IPS DF 6.9 (cell line): ENCODE data around the gene CELA1.

ENCODE experiments used
- DNase-seq: peaks from one replicate; pipeline ENCODE4 v3.0.0-alpha.2; 2013; ENCODE audit warnings: low read depth, low spot score
- H3K27ac ChIP-seq: one replicate; pipeline ENCODE4 v1.5.1; 2013; ENCODE audit warnings: low read length, control low read depth
- H3K27me3 ChIP-seq: 2 replicates; pipeline ENCODE4 v1.6.1; 2013; ENCODE audit warnings: mild to moderate bottlenecking, low read length; ENCODE audit not compliant: control insufficient read depth, insufficient read depth
- H3K36me3 ChIP-seq: 2 replicates; pipeline ENCODE4 v1.6.1; 2013; ENCODE audit warnings: low read length; ENCODE audit not compliant: control insufficient read depth, insufficient read depth
- H3K4me1 ChIP-seq: 2 replicates; pipeline ENCODE4 v1.6.1; 2013; ENCODE audit warnings: low read length; ENCODE audit not compliant: control insufficient read depth, insufficient read depth
- H3K4me3 ChIP-seq: 2 replicates; pipeline ENCODE4 v1.5.1; 2013; ENCODE audit warnings: mild to moderate bottlenecking, low read length
- H3K9me3 ChIP-seq: 2 replicates; pipeline ENCODE4 v1.6.1; 2013; ENCODE audit warnings: low read length, inconsistent platforms; ENCODE audit not compliant: control insufficient read depth, insufficient read depth
- WGBS: extraction: QIAGEN DNeasy Blood & Tissue Kit; methylation state at CpG from one replicate; pipeline ENCODE4 v1.1.7; 2013; ENCODE audit warnings: mixed read lengths, missing lambda C conversion rate; ENCODE audit not compliant: insufficient read length, insufficient coverage; 5-methylcytosine and 5-hydroxymethylcytosine counted together

Gene CELA1

GRCh38 chr12:51374361-51374760 is 27.9 kb upstream of the CELA1 start:
- Histone ChIP-seq H3K36me3 (peaks cover 6% of the 10 kb centered on the region), H3K4me3 (no peak overlapping the region), H3K9me3 (no peaks in the 10 kb centered on the region), H3K4me1 (peaks cover 2% of the 10 kb centered on the region; the same call in 1 of the 2 replicates), H3K27ac (no peak overlapping the region), H3K27me3 (no peaks in the 10 kb centered on the region)
- no CpG with 5 or more reads among the region's 2 CpGs for WGBS
- DNase-seq = no peak

DNA sequence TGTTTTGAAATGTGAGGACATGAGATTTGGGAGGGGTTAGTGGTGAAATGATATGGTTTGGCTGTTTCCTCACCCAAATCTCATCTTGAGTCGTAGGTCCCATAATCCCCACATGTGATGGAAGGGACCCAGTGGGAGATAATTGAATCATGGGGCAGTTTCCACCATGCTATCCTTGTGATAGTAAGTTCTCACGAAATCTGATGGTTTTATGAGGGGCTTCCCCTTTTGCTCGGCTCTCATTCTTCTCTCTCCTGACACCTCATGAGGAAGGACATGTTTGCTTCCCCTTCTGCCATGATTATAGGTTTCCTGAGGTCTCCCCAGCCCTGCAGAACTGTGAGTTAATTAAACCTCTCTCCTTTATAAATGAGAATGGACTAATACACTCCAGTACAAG is 26.7 kb upstream of the CELA1 start:
- H3K4me1 ChIP-seq = peaks cover 2% of the 10 kb centered on the region; the same call in 1 of the 2 replicates
- no peaks in the 10 kb centered on the region for H3K9me3 ChIP-seq
- H3K36me3 ChIP-seq = peaks cover 6% of the 10 kb centered on the region
- H3K4me3 ChIP-seq = no peak overlapping the region
- DNase-seq = no peak
- H3K27me3 ChIP-seq = no peaks in the 10 kb centered on the region
- no CpG with 5 or more reads among the region's 3 CpGs for whole genome bisulfite sequencing
- no peak overlapping the region for H3K27ac ChIP-seq

DNA sequence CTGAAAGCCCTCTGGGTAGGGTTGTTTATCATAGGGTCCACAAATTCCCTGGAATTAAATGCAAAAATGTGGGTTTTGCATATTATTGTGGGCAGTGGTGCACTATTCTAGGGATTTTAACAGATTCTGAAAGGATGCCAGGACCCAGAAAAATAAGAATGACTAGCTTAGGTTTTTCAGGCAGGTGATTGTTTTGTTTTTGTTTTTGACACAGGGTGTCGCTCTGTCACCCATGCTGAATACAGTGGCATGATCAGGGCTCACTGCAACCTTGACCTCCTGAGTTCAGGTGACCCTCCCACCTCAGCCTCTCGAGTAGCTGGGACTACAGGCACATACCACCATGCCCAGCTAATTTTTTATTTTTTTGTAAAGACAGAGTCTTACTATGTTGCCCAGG is 25.5 kb upstream of the CELA1 start:
- H3K4me3 ChIP-seq = no peak overlapping the region
- no peaks in the 10 kb centered on the region for H3K9me3 ChIP-seq
- H3K27ac ChIP-seq = no peak overlapping the region
- peaks cover 1% of the 10 kb centered on the region for H3K36me3 ChIP-seq
- no CpG with 5 or more reads among the region's 2 CpGs for WGBS
- DNase-seq = no peak
- no peaks in the 10 kb centered on the region for H3K27me3 ChIP-seq
- H3K4me1 ChIP-seq = peaks cover 2% of the 10 kb centered on the region; the same call in 1 of the 2 replicates

DNA sequence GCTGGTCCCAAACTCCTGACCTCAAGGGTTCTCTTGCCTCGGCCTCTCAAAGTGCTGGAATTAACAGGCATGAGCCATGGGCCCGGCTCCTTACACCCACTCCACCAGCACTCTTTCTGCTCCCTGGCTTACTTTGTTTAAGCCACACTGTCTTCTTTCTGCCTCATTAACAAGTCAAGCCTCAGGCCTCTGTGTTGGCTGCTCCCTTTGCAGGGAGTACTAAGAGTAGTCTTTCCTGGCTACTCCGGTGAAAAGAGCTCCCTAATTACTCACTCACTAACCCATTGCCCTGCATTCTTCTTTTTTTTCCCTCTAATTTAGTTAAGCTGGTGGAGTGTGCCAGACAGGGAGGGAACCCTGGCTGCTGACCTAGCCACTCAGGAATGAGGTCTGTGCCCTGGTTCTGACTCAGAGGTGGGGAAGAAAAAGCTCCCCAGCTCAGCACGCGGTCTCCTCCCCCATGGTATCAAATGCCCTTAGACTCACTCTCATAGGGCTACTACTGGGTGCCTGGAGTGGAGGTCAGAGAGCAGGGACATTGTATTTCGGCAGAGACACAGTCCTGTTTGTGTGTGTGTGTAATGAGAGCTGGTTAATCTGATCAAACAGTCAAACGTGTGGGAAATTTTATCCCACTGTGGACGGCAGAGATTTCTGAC is 24.9 kb upstream of the CELA1 start:
- Histone ChIP-seq H3K9me3 (no peaks in the 10 kb centered on the region), H3K27ac (no peak overlapping the region), H3K4me1 (peaks cover 2% of the 10 kb centered on the region; the same call in 1 of the 2 replicates), H3K36me3 (no peaks in the 10 kb centered on the region; the same call in 1 of the 2 replicates), H3K4me3 (no peak overlapping the region), H3K27me3 (no peaks in the 10 kb centered on the region)
- no CpG with 5 or more reads among the region's 8 CpGs for WGBS
- DNase-seq = no peak

DNA sequence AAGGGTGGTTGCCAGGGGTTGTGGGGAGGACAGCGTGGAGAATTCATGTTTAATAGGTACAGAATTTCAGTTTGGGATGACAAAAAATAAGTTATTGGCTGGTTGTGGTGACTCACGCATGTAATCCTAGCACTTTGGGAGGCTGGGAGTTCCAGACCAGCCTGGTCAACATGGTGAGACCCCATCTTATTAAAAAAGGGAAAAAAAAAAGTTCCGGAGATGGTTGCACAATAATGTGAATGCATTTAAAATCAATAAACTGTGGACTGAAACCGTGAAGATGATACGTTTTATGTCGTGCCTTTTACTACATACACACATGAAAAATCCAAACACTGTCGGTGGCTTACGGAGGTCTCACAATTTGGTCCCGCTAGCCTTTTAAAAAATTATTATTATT is 24.2 kb upstream of the CELA1 start:
- H3K27ac ChIP-seq = no peak overlapping the region
- H3K27me3 ChIP-seq = no peaks in the 10 kb centered on the region
- H3K4me3 ChIP-seq = no peak overlapping the region
- peaks cover 2% of the 10 kb centered on the region; the same call in 1 of the 2 replicates for H3K4me1 ChIP-seq
- no peaks in the 10 kb centered on the region; the same call in 1 of the 2 replicates for H3K36me3 ChIP-seq
- H3K9me3 ChIP-seq = no peaks in the 10 kb centered on the region
- no peak for DNase-seq
- no CpG with 5 or more reads among the region's 9 CpGs for WGBS

- no peak for DNase-seq
- H3K36me3 ChIP-seq = no peaks in the 10 kb centered on the region; the same call in 1 of the 2 replicates
- no peak overlapping the region for H3K4me3 ChIP-seq
- no peak overlapping the region for H3K27ac ChIP-seq
- H3K9me3 ChIP-seq = no peaks in the 10 kb centered on the region
- WGBS = no CpG with 5 or more reads among the region's 4 CpGs
- no peaks in the 10 kb centered on the region for H3K27me3 ChIP-seq
- H3K4me1 ChIP-seq = peaks cover 2% of the 10 kb centered on the region; the same call in 1 of the 2 replicates
Measured at GRCh38 chr12:51369581-51369980, 23.1 kb upstream of the CELA1 start.

DNA sequence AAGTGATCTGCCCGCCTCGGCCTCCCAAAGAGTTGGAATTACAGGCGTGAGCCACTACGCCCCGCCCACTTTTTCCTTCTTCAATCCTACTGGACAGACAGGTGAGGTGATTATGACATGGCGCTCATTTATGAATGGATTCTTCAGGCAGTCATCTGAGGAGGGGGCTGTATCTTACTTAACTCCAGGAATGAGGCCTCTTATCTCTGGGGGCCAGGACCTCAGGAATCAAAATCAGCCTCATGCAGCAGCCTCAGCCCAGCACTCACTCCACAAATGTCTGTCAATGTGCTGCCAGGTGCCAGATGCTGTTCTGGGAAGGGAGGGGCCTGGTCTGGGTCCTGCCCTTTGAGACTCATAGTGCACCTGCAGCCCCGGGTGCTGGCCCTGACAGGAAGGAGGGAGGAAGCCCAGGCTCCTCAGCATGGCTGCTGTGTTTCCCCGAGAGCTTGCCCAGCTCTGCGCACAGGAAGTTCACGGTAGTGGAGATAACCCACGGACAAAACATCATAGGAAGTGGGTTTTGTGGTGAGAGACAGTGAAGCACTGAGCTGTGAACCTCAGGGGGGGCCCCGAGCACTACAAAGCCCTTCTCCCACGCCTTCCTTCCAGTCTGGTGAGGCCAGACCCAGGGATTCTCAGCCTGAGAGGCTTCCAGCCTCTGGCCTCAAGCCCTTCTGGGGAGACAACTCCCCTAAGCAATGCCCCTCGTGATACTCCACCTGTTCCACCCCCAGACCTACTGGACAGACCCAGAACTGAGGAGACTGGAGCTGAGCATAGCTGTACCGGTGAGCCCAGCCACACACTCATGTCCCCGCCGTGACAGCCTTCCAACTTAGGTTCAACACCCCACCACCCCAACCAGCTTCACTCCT is 22.4 kb upstream of the CELA1 start:
- no peaks in the 10 kb centered on the region for H3K27me3 ChIP-seq
- H3K27ac ChIP-seq = no peak overlapping the region
- DNase-seq = no peak
- no peaks in the 10 kb centered on the region; the same call in 1 of the 2 replicates for H3K36me3 ChIP-seq
- WGBS = no CpG with 5 or more reads among the region's 17 CpGs
- no peak overlapping the region for H3K4me3 ChIP-seq
- no peaks in the 10 kb centered on the region for H3K9me3 ChIP-seq
- H3K4me1 ChIP-seq = peaks cover 2% of the 10 kb centered on the region; the same call in 1 of the 2 replicates

DNA sequence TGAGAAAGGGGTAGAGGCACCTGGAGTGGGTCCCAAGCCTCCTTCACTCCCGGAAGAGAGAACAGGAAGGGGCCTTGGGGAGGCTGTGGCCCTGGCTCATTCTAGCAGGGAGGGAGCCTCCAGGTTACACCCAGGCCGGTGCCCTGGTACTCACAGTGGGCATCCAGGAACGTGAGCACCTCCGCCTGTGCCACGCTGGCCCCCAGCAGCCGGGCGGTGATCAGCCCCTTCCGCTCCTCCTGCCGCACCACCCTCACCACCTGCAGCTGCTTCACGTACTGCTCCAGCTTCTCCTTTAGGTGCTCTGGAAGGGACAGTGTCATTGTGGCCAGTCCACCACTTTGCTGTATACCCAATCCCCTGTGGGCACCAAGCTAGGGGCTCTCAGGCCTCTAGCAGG is 18.8 kb upstream of the CELA1 start:
- no peak overlapping the region for H3K27ac ChIP-seq

DNA sequence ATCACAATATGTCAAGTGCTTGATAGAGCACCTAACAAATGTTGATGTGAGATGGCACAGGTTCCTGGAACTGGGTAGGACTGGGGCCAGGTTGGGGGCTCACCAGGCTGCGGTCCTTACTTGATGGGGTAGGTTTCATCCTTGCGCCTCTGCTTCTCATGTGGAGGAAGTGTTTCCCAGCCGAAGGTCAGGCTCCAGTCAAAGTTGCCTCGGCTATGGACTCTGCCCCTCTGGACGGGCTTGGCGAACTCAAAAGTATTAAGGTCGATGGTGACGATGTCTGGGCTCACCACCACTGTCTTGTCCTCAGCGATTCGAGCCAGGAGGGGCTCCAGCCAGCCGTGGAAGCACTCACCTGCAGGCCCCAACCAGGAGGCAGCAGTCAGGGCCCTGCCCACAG is 17.5 kb upstream of the CELA1 start:
- Histone ChIP-seq H3K9me3 (no peaks in the 10 kb centered on the region), H3K27me3 (no peaks in the 10 kb centered on the region), H3K4me3 (no peak overlapping the region), H3K4me1 (no peaks in the 10 kb centered on the region), H3K36me3 (no peaks in the 10 kb centered on the region), H3K27ac (no peak overlapping the region)
- no peak for DNase-seq
- WGBS = no CpG with 5 or more reads among the region's 11 CpGs

More for the DNA sequence above, 18.8 kb upstream of the CELA1 start:
- H3K27me3 ChIP-seq = no peaks in the 10 kb centered on the region
- H3K9me3 ChIP-seq = no peaks in the 10 kb centered on the region
- DNase-seq = no peak
- no CpG with 5 or more reads among the region's 10 CpGs for WGBS
- H3K4me3 ChIP-seq = no peak overlapping the region
- no peaks in the 10 kb centered on the region for H3K4me1 ChIP-seq
- H3K36me3 ChIP-seq = no peaks in the 10 kb centered on the region

- Histone ChIP-seq H3K27me3 (no peaks in the 10 kb centered on the region), H3K4me1 (no peaks in the 10 kb centered on the region), H3K27ac (no peak overlapping the region), H3K4me3 (no peak overlapping the region), H3K9me3 (no peaks in the 10 kb centered on the region), H3K36me3 (no peaks in the 10 kb centered on the region)
- DNase-seq = no peak
- WGBS = no CpG with 5 or more reads among the region's 2 CpGs
Measured at GRCh38 chr12:51362747-51363342, 16.4 kb upstream of the CELA1 start.
